ENCODE results near the gene VGLL2.

DNA sequence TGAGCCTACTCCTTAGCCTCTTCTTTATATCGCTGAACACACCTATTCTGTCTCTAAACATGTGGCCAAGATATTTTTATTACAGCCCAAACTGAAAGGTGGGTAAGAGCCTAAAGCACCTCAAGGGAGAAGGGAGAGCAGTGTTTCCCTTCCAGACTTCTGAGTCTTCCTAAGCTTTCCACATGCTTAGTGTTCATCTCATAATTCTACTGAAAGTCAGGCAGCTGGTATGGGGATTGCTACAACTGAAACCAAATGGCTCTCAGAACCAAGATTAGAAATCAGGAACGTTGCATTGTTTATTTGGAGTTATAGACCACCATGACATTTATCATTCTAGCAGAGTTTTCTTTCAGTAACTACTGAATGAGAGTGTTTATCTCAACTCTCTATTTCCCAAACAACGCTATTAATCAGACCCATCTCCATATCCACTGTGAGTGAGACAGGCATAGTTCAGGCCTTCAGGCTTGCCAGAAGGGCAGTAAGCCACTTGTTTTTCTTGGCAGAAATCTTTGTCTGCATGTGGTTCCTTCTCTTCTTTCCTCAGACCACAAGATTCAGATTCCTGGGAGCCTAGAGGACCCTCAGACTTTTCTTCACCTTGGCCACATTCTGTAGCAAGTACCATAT lies 22.8 kb downstream of the VGLL2 start:
- TF ChIP-seq, protein P1, sequence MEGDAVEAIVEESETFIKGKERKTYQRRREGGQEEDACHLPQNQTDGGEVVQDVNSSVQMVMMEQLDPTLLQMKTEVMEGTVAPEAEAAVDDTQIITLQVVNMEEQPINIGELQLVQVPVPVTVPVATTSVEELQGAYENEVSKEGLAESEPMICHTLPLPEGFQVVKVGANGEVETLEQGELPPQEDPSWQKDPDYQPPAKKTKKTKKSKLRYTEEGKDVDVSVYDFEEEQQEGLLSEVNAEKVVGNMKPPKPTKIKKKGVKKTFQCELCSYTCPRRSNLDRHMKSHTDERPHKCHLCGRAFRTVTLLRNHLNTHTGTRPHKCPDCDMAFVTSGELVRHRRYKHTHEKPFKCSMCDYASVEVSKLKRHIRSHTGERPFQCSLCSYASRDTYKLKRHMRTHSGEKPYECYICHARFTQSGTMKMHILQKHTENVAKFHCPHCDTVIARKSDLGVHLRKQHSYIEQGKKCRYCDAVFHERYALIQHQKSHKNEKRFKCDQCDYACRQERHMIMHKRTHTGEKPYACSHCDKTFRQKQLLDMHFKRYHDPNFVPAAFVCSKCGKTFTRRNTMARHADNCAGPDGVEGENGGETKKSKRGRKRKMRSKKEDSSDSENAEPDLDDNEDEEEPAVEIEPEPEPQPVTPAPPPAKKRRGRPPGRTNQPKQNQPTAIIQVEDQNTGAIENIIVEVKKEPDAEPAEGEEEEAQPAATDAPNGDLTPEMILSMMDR (IDR thresholded peaks at IDR 0.05), result no peak
- TF ChIP-seq POLR2A (IDR thresholded peaks at IDR 0.05; ENCODE audit: low read depth) (no peak), EP300 (IDR thresholded peaks at IDR 0.05) (no peak)
